Adrenal gland (tissue), 12 donors: ENCODE measurements around the gene RASD2. TPM values are rescaled to one million over a fixed set of nuclear protein-coding genes. Genes with fewer than 3 reads are reported as not detected.

Experiments
- DNase-seq, 7 donors: peaks; one replicate each; pipeline ENCODE4 v3.0.0-alpha.2; 2019 to 2020
- H3K27ac ChIP-seq, 5 donors: fragments of 200-600 bp; sonication (generic) in 4 of 5; 1 replicate in 3 of 5; 2 replicates in 2 of 5; pipeline versions ENCODE4 v1.5.1 to v1.8.0; 2016 to 2020; ENCODE audit warnings: mild to moderate bottlenecking in 1 of 5
- H3K27me3 ChIP-seq: fragments of 200-600 bp; 2 replicates; pipeline ENCODE4 v1.8.0; 2021
- H3K36me3 ChIP-seq, 2 donors: fragments of 200-600 bp; replicated peaks in 1 of 2; 1 replicate in 1 of 2; 2 replicates in 1 of 2; pipeline versions ENCODE4 v1.5.1 to v1.8.0; 2018 to 2022
- H3K4me1 ChIP-seq, 2 donors: fragments of 200-600 bp; replicated peaks in 1 of 2; 1 replicate in 1 of 2; 2 replicates in 1 of 2; pipeline versions ENCODE4 v1.5.1 to v1.8.0; 2018 to 2021
- H3K4me3 ChIP-seq, 4 donors: fragments of 200-600 bp; sonication (generic) in 3 of 4; one replicate each; pipeline ENCODE4 v1.5.1; 2016 to 2018
- H3K9me3 ChIP-seq, 3 donors: fragments of 200-600 bp; sonication (generic) in 1 of 3; replicated peaks in 1 of 3; 1 replicate in 2 of 3; 2 replicates in 1 of 3; pipeline versions ENCODE4 v1.5.1 to v1.8.0; 2016 to 2021
- CTCF ChIP-seq, 6 experiments: fragments of 450-650 bp in 4 of 6; fragments of 200-600 bp in 2 of 6; sonication (generic) in 1 of 6; IDR thresholded peaks; 1 replicate in 5 of 6; 2 replicates in 1 of 6; pipeline versions ENCODE4 v1.5.1 to v1.8.0; 2016 to 2021; ENCODE audit warnings: antibody characterized with exemption in 6 of 6, mild to moderate bottlenecking in 2 of 6, moderate library complexity in 1 of 6
- POLR2A ChIP-seq, 2 donors: fragments of 450-650 bp; IDR thresholded peaks; one replicate each; pipeline ENCODE4 v1.6.1; 2017; ENCODE audit warnings: antibody characterized with exemption in 2 of 2, mild to moderate bottlenecking in 2 of 2, moderate library complexity in 1 of 2
- WGBS, 4 donors: extraction: QIAGEN DNeasy Blood & Tissue Kit in 2 of 4; methylation state at CpG; one replicate each; pipeline versions ENCODE4 v1.1.5 to v1.1.7; 2013 to 2017; 5-methylcytosine and 5-hydroxymethylcytosine counted together
- intact Hi-C, 2 donors: fragments of 100-400 bp; cut with DNase I; formaldehyde crosslinking; loops; one replicate each; pipeline versions ENCODE4 v1.14.1 to v1.15.0; 2022 to 2023
- polyA plus RNA-seq, 3 donors: library from polyadenylated mRNA; stranded (reverse); fragments of 200-250 nt in 2 of 3; fragments of 350-450 nt in 1 of 3; fragmentation: Illumina TruSeq in 1 of 3; extraction: RNeasy Lipid Tissue Mini Kit (QIAGEN cat#74804) in 1 of 3; gene quantifications; one replicate each; pipeline ENCODE4 v1.2.3, GENCODE V29; 2013 to 2014
- total RNA-seq, 9 donors: library from RNA; depleted of rRNA in 4 of 9; stranded (reverse); fragments of >200 nt in 4 of 9; fragments of 120-200 nt in 1 of 9; fragmentation: NEBNext Ultra II Directional in 1 of 9; extraction: Animal tissue kit (Norgen Biotek cat#: 25700) in 1 of 9; gene quantifications; one replicate each; pipeline versions ENCODE4 v1.1.0 to v1.2.4, GENCODE V29; 2013 to 2023
- donor health status: healthy with polysubstance abuse.
- donor health status: Bipolar disorder and iron deficiency.
- donor health status: DM: yes; HTN: yes; CAD: no.
- donor health status: DM: no; HTN: no; CAD: no.
- donor health status: DM: no; HTN: no; CAD: no.
- donor health status: DM: yes; HTN: yes; CAD: no.

RASD2 gene
- total and polyA plus RNA-seq, 12 donors, result 0.06 to 10.4 (median 3.4) TPM

DNA sequence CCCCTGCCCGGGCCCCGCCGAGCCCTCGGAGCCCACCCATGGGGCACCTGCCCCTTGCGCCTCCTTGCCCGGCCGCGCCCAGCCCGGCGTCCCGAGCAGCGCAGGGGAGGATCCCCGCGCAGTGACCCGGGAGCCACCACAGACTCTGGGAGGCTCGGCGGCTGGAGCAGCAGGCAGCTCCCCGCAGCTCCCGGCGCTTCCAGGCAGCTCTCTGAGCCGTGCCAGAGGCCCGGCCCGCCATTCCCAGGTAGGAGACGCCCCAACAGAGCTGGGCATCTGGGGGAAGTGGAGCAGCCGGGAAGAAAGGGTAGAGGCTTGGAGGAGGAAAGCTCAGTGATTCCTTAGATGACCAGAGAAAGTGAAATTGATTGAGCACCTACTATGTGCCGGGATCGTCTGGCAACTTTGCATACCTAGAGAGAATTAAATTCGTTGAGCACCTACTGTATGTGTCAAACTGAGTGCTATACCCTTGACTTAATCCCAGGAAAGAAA is 670 bp downstream of the RASD2 start:
- Histone ChIP-seq H3K27me3 (no peaks in the 10 kb centered on the region), H3K9me3 (no peaks in the 10 kb centered on the region), H3K27ac (peak overlapping the region in 1 of 5 donors; percentile 31), H3K36me3 (no peaks in the 10 kb centered on the region), H3K4me3 (peak overlapping the region in 1 of 4 donors; percentile 64), H3K4me1 (peaks cover 13 to 24% of the 10 kb centered on the region in 2 donors)
- DNase-seq, result peak in 2 of 7 donors; percentile 21 to 31
- no peak for TF ChIP-seq POLR2A (IDR thresholded peaks at IDR 0.05)
- no peak for TF ChIP-seq CTCF (IDR thresholded peaks at IDR 0.05)
- intact Hi-C loops, result no loop called here
- 4 to 14% (median 5%) methylated on average over 6 to 28 of the region's 28 CpGs for WGBS, 4 donors

DNA sequence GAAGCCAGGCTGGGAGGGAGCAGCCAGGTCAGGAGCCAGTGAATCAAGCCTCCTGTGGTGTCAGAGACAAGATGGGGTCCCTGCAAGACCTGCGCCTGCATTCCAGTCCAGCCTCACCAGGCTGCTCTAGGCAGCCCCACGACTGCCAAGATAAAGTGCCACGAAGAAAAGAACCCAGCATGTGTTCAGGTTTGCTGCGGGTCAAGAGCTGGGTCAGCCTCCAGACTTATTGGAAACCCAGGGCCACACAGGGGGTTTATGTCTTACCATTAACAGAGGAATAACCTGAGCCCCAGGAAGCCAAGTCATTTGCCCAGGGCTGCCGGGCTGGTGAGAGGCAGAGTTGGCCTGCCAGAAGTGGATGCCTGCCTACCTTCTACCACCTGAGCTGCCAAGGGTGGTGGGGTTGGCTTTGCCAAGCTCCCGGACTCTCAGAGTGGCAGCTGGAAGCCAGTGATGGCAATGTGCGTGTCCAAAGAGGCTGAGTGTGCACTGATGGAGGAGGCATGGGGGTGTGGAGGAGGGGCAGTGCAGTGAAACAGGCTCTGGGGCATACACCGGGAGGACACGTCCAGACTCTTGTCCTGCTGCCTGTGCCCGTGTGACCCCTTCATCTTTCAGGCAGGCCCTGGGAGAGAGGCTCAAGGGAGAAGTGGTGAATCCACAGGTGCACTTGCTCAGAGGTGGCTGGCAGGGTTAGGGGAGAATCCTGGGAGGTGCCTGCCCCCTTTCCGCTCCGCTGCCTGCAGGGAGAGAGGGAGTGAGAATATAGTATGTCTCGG is 1.7 kb downstream of the RASD2 start:
- Histone ChIP-seq H3K4me3 (no peak overlapping the region), H3K9me3 (no peaks in the 10 kb centered on the region), H3K27me3 (no peaks in the 10 kb centered on the region), H3K36me3 (no peaks in the 10 kb centered on the region), H3K27ac (no peak overlapping the region), H3K4me1 (peaks cover 13 to 18% of the 10 kb centered on the region in 2 donors)
- WGBS, 4 donors, result 73 to 84% (median 80%) methylated on average over 8 to 13 of the region's 13 CpGs
- intact Hi-C loops, result no loop called here
- TF ChIP-seq CTCF (IDR thresholded peaks at IDR 0.05) (no peak), POLR2A (IDR thresholded peaks at IDR 0.05) (no peak)
- DNase-seq, result peak in 1 of 7 donors; percentile 59

DNA sequence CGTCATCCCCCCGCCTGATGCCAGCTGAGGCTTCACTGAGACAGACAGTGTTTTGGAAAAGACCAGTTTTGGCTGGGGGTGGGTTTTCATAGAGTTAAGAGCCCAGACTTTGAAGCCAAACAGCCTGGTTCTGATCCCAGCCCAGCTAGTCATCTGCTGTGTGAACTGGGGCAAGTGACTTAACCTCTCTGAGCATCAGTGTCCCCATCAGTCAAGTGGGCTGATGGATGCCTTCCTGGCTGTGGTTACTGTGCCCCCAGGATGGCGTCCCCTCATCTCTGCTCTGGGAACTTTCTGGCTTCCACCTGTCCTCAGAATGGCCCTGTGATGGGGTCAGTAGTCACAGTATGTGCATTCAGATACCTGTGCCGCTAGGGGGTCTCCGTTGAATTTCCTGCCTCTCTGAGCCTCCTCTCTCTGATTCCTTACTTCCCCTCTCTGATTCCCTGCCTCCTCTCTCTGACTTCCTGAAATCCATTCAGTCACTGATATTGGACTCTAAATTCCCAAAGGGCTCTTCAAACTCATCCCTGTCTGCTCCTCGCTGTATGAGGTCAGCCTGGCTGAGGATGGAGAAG is 2.4 kb downstream of the RASD2 start:
- H3K27ac ChIP-seq, result no peak overlapping the region
- H3K9me3 ChIP-seq, result no peaks in the 10 kb centered on the region
- TF ChIP-seq CTCF (IDR thresholded peaks at IDR 0.05) (no peak), POLR2A (IDR thresholded peaks at IDR 0.05) (no peak)
- H3K4me3 ChIP-seq, result no peak overlapping the region
- no peaks in the 10 kb centered on the region for H3K27me3 ChIP-seq
- peaks cover 13 to 18% of the 10 kb centered on the region in 2 donors for H3K4me1 ChIP-seq
- 60 to 72% (median 63%) methylated on average over 6 of the region's 6 CpGs for WGBS, 4 donors
- DNase-seq, result no peak
- intact Hi-C loops, result no loop called here
- no peaks in the 10 kb centered on the region for H3K36me3 ChIP-seq

DNA sequence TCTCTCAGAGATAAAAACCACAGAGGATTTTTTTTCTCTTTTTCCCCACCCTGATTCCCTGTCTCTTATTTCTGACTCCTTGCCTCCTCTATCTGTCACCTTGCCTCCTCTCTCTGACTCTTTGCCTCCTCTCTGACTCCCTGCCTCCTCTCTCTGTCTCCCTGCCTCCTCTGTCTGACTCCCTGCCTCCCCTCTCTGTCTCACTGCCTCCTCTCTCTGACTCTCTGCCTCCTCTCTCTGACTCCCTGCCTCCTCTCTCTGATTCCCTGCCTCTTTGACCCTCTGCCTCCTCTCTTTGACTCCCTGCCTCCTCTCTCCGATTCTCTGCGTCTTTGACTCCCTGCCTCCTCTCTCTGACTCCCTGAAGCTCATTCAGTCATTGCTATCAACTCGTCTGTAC is 3.1 kb downstream of the RASD2 start:
- Histone ChIP-seq H3K9me3 (no peaks in the 10 kb centered on the region), H3K27me3 (no peaks in the 10 kb centered on the region), H3K27ac (no peak overlapping the region), H3K4me3 (no peak overlapping the region), H3K36me3 (no peaks in the 10 kb centered on the region), H3K4me1 (peaks cover 13 to 19% of the 10 kb centered on the region in 2 donors)
- TF ChIP-seq POLR2A (IDR thresholded peaks at IDR 0.05) (no peak), CTCF (IDR thresholded peaks at IDR 0.05) (no peak)
- 48 to 65% (median 55%) methylated on average over 3 of the region's 3 CpGs for WGBS, 4 donors
- DNase-seq, result no peak
- intact Hi-C loops, result no loop called here
